ENCODE results near the gene SHC2.
"Not testable (repeated sequence)": the region's sequence is repeated elsewhere in the genome, so short reads cannot be mapped to it uniquely, and the experiment has no call there.

Gene SHC2

GRCh38 chr19:468587-469256 is 7.9 kb upstream of the SHC2 start:
- DNase-seq = no peak

GRCh38 chr19:467554-467953 is 6.7 kb upstream of the SHC2 start:
- no peak for DNase-seq

- no peak for DNase-seq
Observed at GRCh38 chr19:465056-465816, 4.4 kb upstream of the SHC2 start.

GRCh38 chr19:464208-464545 is 3.3 kb upstream of the SHC2 start:
- no peak for DNase-seq

- no peak for DNase-seq
Observed at GRCh38 chr19:463483-464207, 2.8 kb upstream of the SHC2 start.

- DNase-seq = peak; percentile 26
Observed at GRCh38 chr19:461721-462551, 1.1 kb upstream of the SHC2 start.

GRCh38 chr19:459724-460511 is 915 bp downstream of the SHC2 start:
- DNase-seq = no peak

GRCh38 chr19:458091-459042 is 2.5 kb downstream of the SHC2 start:
- DNase-seq = no peak

GRCh38 chr19:457636-458035 is 3.2 kb downstream of the SHC2 start:
- DNase-seq = no peak

- no peak for DNase-seq
Observed at GRCh38 chr19:456547-457110, 4.2 kb downstream of the SHC2 start.

- DNase-seq = no peak
Observed at GRCh38 chr19:455851-456546, 4.8 kb downstream of the SHC2 start.

- DNase-seq = no peak
Observed at GRCh38 chr19:455031-455705, 5.7 kb downstream of the SHC2 start.

- no peak for DNase-seq
Observed at GRCh38 chr19:453606-454005, 7.2 kb downstream of the SHC2 start.

- DNase-seq = no peak
Observed at GRCh38 chr19:452829-453228, 8.0 kb downstream of the SHC2 start.

- not testable (repeated sequence) for DNase-seq
Observed at GRCh38 chr19:450912-451481, 9.8 kb downstream of the SHC2 start.

GRCh38 chr19:449916-450315 is 10.9 kb downstream of the SHC2 start:
- no peak for DNase-seq

- no peak for DNase-seq
Observed at GRCh38 chr19:447816-448560, 12.8 kb downstream of the SHC2 start.

GRCh38 chr19:447064-447426 is 13.8 kb downstream of the SHC2 start:
- DNase-seq = no peak

Data from DMS153 (cell line).